Karpas-422 (cell line): ENCODE data around the gene JADE2. TPM values are rescaled to one million over a fixed set of nuclear protein-coding genes. Genes with fewer than 3 reads are reported as not detected.
A peak's percentile ranks its signal among the peaks of the same experiment; 100 is the strongest.
"Not testable (repeated sequence)": the region's sequence is repeated elsewhere in the genome, so short reads cannot be mapped to it uniquely, and the experiment has no call there.

ENCODE experiments used
- DNase-seq: peaks from one replicate; pipeline ENCODE4 v3.0.0-alpha.2; 2015
- H2AFZ ChIP-seq: fragments of 200-600 bp; sonication (generic); 2 replicates; pipeline ENCODE4 v1.6.1; 2014; ENCODE audit warnings: antibody characterized with exemption, low read length, mixed read lengths
- H3K27ac ChIP-seq: fragments of 200-600 bp; sonication (generic); 2 replicates; pipeline ENCODE4 v1.5.1; 2014; ENCODE audit warnings: mild to moderate bottlenecking, low read length, moderate library complexity
- H3K27me3 ChIP-seq: fragments of 200-600 bp; sonication (generic); 2 replicates; pipeline ENCODE4 v1.6.1; 2014; ENCODE audit warnings: low read length, mixed read lengths
- H3K36me3 ChIP-seq: fragments of 200-600 bp; sonication (generic); 2 replicates; pipeline ENCODE4 v1.6.1; 2014; ENCODE audit warnings: low read length, mixed read lengths; ENCODE audit not compliant: insufficient read depth
- H3K4me1 ChIP-seq: fragments of 200-600 bp; sonication (generic); 2 replicates; pipeline ENCODE4 v1.6.1; 2014; ENCODE audit warnings: mild to moderate bottlenecking, low read length, mixed read lengths
- H3K4me2 ChIP-seq: fragments of 200-600 bp; sonication (generic); 2 replicates; pipeline ENCODE4 v1.6.1; 2014; ENCODE audit warnings: low read length, low read depth, mild to moderate bottlenecking; ENCODE audit not compliant: poor library complexity, severe bottlenecking
- H3K4me3 ChIP-seq: fragments of 200-600 bp; sonication (generic); 2 replicates; pipeline ENCODE4 v1.5.1; 2014; ENCODE audit warnings: mild to moderate bottlenecking, antibody characterized with exemption, low read length, mixed read lengths
- H3K79me2 ChIP-seq: fragments of 200-600 bp; sonication (generic); 2 replicates; pipeline ENCODE4 v1.6.1; 2014; ENCODE audit warnings: mild to moderate bottlenecking, low read length, mixed read lengths
- H3K9ac ChIP-seq: fragments of 200-600 bp; sonication (generic); 2 replicates; pipeline ENCODE4 v1.6.0; 2014; ENCODE audit warnings: low read length
- H3K9me2 ChIP-seq: fragments of 200-600 bp; sonication (generic), shearing (Covaris generic); replicated peaks from 2 replicates; pipeline ENCODE4 v1.6.0; 2014; ENCODE audit warnings: mild to moderate bottlenecking, low read length, moderate library complexity; ENCODE audit not compliant: insufficient read depth
- H3K9me3 ChIP-seq: fragments of 300-700, 200-600 bp; sonication (generic); 2 replicates; pipeline ENCODE4 v1.6.1; 2014; ENCODE audit warnings: low read length, mixed read lengths
- H4K20me1 ChIP-seq: fragments of 200-600 bp; sonication (generic); 2 replicates; pipeline ENCODE4 v1.6.1; 2014; ENCODE audit warnings: mild to moderate bottlenecking, antibody characterized with exemption, low read length, low read depth; ENCODE audit not compliant: insufficient read depth
- total RNA-seq: library from RNA; depleted of rRNA; stranded (reverse); fragments of >200 nt; shearing (Covaris generic); gene quantifications from 2 replicates; pipeline ENCODE4 v1.2.3, GENCODE V29; 2014; ENCODE audit warnings: low replicate concordance

Gene JADE2
- total RNA-seq, 1 experiment from 2014 or later, result 82.1 TPM

GRCh38 chr5:134555223-134555889 is 29.9 kb downstream of the JADE2 start:
- Histone ChIP-seq H2AFZ (no peak overlapping the region), H3K9me3 (no peaks in the 10 kb centered on the region), H4K20me1 (peaks cover 8% of the 10 kb centered on the region; the same call in 1 of the 2 replicates), H3K9me2 (no peaks in the 10 kb centered on the region), H3K36me3 (peaks cover 64% of the 10 kb centered on the region), H3K4me2 (no peak overlapping the region), H3K79me2 (peaks cover 62% of the 10 kb centered on the region), H3K4me3 (no peak overlapping the region), H3K27me3 (no peaks in the 10 kb centered on the region), H3K27ac (peak overlapping the region; percentile 98), H3K4me1 (peaks cover 54% of the 10 kb centered on the region), H3K9ac (peak overlapping the region; percentile 45)
- no peak for DNase-seq

GRCh38 chr5:134555890-134556311 is 30.4 kb downstream of the JADE2 start:
- Histone ChIP-seq H3K4me1 (peaks cover 48% of the 10 kb centered on the region), H3K36me3 (peaks cover 70% of the 10 kb centered on the region), H3K4me3 (no peak overlapping the region), H3K9me3 (no peaks in the 10 kb centered on the region), H3K4me2 (no peak overlapping the region), H3K27me3 (no peaks in the 10 kb centered on the region), H3K9me2 (no peaks in the 10 kb centered on the region), H4K20me1 (peaks cover 8% of the 10 kb centered on the region; the same call in 1 of the 2 replicates), H3K27ac (peak overlapping the region; percentile 98; the same call in 1 of the 2 replicates), H3K79me2 (peaks cover 66% of the 10 kb centered on the region), H3K9ac (no peak overlapping the region), H2AFZ (no peak overlapping the region)
- DNase-seq, result peak; percentile 60

GRCh38 chr5:134556588-134556987 is 31.1 kb downstream of the JADE2 start:
- H3K27ac ChIP-seq, H3K9ac ChIP-seq, DNase-seq, H3K4me3 ChIP-seq, H3K9me3 ChIP-seq, H3K4me2 ChIP-seq, H2AFZ ChIP-seq, H3K9me2 ChIP-seq, H3K27me3 ChIP-seq, H4K20me1 ChIP-seq: not testable (repeated sequence)
- H3K4me1 ChIP-seq, result peaks cover 42% of the 10 kb centered on the region
- H3K79me2 ChIP-seq, result peaks cover 67% of the 10 kb centered on the region
- peaks cover 75% of the 10 kb centered on the region for H3K36me3 ChIP-seq

- H3K27ac ChIP-seq, result no peak overlapping the region
- no peak overlapping the region for H3K9ac ChIP-seq
- H3K36me3 ChIP-seq, result peaks cover 75% of the 10 kb centered on the region
- H3K27me3 ChIP-seq, result no peaks in the 10 kb centered on the region
- H3K4me3 ChIP-seq, result no peak overlapping the region
- DNase-seq, result no peak
- H3K9me2 ChIP-seq, result no peaks in the 10 kb centered on the region
- no peak overlapping the region for H2AFZ ChIP-seq
- peaks cover 67% of the 10 kb centered on the region for H3K79me2 ChIP-seq
- no peaks in the 10 kb centered on the region for H3K9me3 ChIP-seq
- peaks cover 8% of the 10 kb centered on the region; the same call in 1 of the 2 replicates for H4K20me1 ChIP-seq
- H3K4me2 ChIP-seq, result no peak overlapping the region
- peaks cover 37% of the 10 kb centered on the region for H3K4me1 ChIP-seq
These were observed 31.5 kb downstream of the JADE2 start for GRCh38 chr5:134556994-134557393.

- H3K27me3 ChIP-seq, result no peaks in the 10 kb centered on the region
- no peak overlapping the region for H3K4me2 ChIP-seq
These were observed 34.2 kb downstream of the JADE2 start for GRCh38 chr5:134559672-134560071.

GRCh38 chr5:134560698-134561097 is 35.2 kb downstream of the JADE2 start:
- Histone ChIP-seq H3K36me3 (peaks cover 79% of the 10 kb centered on the region), H3K9ac (no peak overlapping the region), H3K27me3 (no peaks in the 10 kb centered on the region), H3K27ac (no peak overlapping the region), H3K4me3 (no peak overlapping the region), H3K9me3 (no peaks in the 10 kb centered on the region), H3K4me1 (peaks cover under 1% of the 10 kb centered on the region), H3K79me2 (peaks cover 55% of the 10 kb centered on the region), H2AFZ (no peak overlapping the region), H3K4me2 (no peak overlapping the region), H3K9me2 (no peaks in the 10 kb centered on the region), H4K20me1 (peaks cover 18% of the 10 kb centered on the region)
- no peak for DNase-seq

More at GRCh38 chr5:134559672-134560071, 34.2 kb downstream of the JADE2 start:
- no peak overlapping the region for H3K4me3 ChIP-seq
- DNase-seq, result no peak
- peaks cover 58% of the 10 kb centered on the region for H3K79me2 ChIP-seq
- H3K4me1 ChIP-seq, result peaks cover 11% of the 10 kb centered on the region
- no peaks in the 10 kb centered on the region for H3K9me2 ChIP-seq
- no peaks in the 10 kb centered on the region for H3K9me3 ChIP-seq
- H2AFZ ChIP-seq, result no peak overlapping the region
- H3K36me3 ChIP-seq, result peaks cover 82% of the 10 kb centered on the region
- peaks cover 14% of the 10 kb centered on the region for H4K20me1 ChIP-seq
- H3K27ac ChIP-seq, result no peak overlapping the region
- H3K9ac ChIP-seq, result no peak overlapping the region; the same call in 1 of the 2 replicates

GRCh38 chr5:134561871-134562296 is 36.4 kb downstream of the JADE2 start:
- DNase-seq, result peak; percentile 69
- Histone ChIP-seq H3K27ac (no peak overlapping the region), H4K20me1 (peaks cover 18% of the 10 kb centered on the region)

GRCh38 chr5:134563221-134563620 is 37.8 kb downstream of the JADE2 start:
- no peak overlapping the region for H3K27ac ChIP-seq
- no peak for DNase-seq
- no peaks in the 10 kb centered on the region for H3K27me3 ChIP-seq
- no peak overlapping the region for H2AFZ ChIP-seq
- H3K4me2 ChIP-seq, result no peak overlapping the region
- peaks cover 78% of the 10 kb centered on the region for H3K36me3 ChIP-seq
- H3K9me3 ChIP-seq, result no peaks in the 10 kb centered on the region
- H3K9ac ChIP-seq, result no peak overlapping the region
- no peak overlapping the region for H3K4me3 ChIP-seq
- peaks cover 55% of the 10 kb centered on the region for H3K79me2 ChIP-seq
- no peaks in the 10 kb centered on the region for H3K9me2 ChIP-seq
- peaks cover 18% of the 10 kb centered on the region for H4K20me1 ChIP-seq
- no peaks in the 10 kb centered on the region for H3K4me1 ChIP-seq

More at GRCh38 chr5:134561871-134562296, 36.4 kb downstream of the JADE2 start:
- no peaks in the 10 kb centered on the region for H3K4me1 ChIP-seq
- no peaks in the 10 kb centered on the region for H3K27me3 ChIP-seq
- H3K9me2 ChIP-seq, result no peaks in the 10 kb centered on the region
- no peak overlapping the region for H3K4me3 ChIP-seq
- peaks cover 49% of the 10 kb centered on the region for H3K79me2 ChIP-seq
- H3K4me2 ChIP-seq, result no peak overlapping the region
- no peak overlapping the region for H2AFZ ChIP-seq
- no peak overlapping the region for H3K9ac ChIP-seq
- H3K36me3 ChIP-seq, result peaks cover 73% of the 10 kb centered on the region
- H3K9me3 ChIP-seq, result no peaks in the 10 kb centered on the region
